LNCAP (cell line): Measurements from ENCODE around the gene PMVK.

Source experiments
- CTCF ChIP-seq: fragments of 450-650 bp; IDR thresholded peaks from 2 replicates; pipeline ENCODE4 v1.5.1; 2017; ENCODE audit warnings: mild to moderate bottlenecking

PMVK gene

GRCh38 chr1:154935749-154936554 lies 567 bp downstream of the PMVK start:
- TF ChIP-seq CTCF: no peak

- TF ChIP-seq CTCF: no peak
Observed at GRCh38 chr1:154934358-154934948, 2.1 kb downstream of the PMVK start.

- TF ChIP-seq CTCF: no peak
Observed at GRCh38 chr1:154931940-154932487, 4.5 kb downstream of the PMVK start.

- TF ChIP-seq CTCF: no peak
Observed at GRCh38 chr1:154926201-154926600, 10.3 kb downstream of the PMVK start.

- TF ChIP-seq CTCF: no peak
Observed at GRCh38 chr1:154925335-154926170, 11.0 kb downstream of the PMVK start.

GRCh38 chr1:154923695-154924094 lies 12.8 kb downstream of the PMVK start:
- no peak for TF ChIP-seq CTCF

GRCh38 chr1:154913273-154913672 lies 23.2 kb downstream of the PMVK start:
- no peak for TF ChIP-seq CTCF
